GM18868 (cell line): Measurements from ENCODE around the gene ABCC6.
"Not testable (repeated sequence)": the region's sequence is repeated elsewhere in the genome, so short reads cannot be mapped to it uniquely, and the experiment has no call there.

Experiments used
- ATAC-seq: cut with Tn5 transposase; IDR thresholded peaks from one replicate; pipeline ENCODE4 v1.9.1; 2021; ENCODE audit warnings: mild to moderate bottlenecking, moderate library complexity; ENCODE audit not compliant: unreplicated experiment

The ABCC6 gene

GRCh38 chr16:16190966-16191365 is 32.3 kb downstream of the ABCC6 start:
- not testable (repeated sequence) for ATAC-seq

GRCh38 chr16:16190546-16190945 is 32.7 kb downstream of the ABCC6 start:
- ATAC-seq = no peak

GRCh38 chr16:16189842-16190241 is 33.5 kb downstream of the ABCC6 start:
- no peak for ATAC-seq

- no peak for ATAC-seq
Observed at GRCh38 chr16:16188827-16189226, 34.5 kb downstream of the ABCC6 start.

GRCh38 chr16:16186820-16187219 is 36.5 kb downstream of the ABCC6 start:
- no peak for ATAC-seq

- no peak for ATAC-seq
Observed at GRCh38 chr16:16185095-16185494, 38.2 kb downstream of the ABCC6 start.

GRCh38 chr16:16184594-16184993 is 38.7 kb downstream of the ABCC6 start:
- ATAC-seq = no peak

GRCh38 chr16:16183562-16183961 is 39.7 kb downstream of the ABCC6 start:
- ATAC-seq = no peak

GRCh38 chr16:16182918-16183317 is 40.4 kb downstream of the ABCC6 start:
- no peak for ATAC-seq

GRCh38 chr16:16181748-16182147 is 41.5 kb downstream of the ABCC6 start:
- not testable (repeated sequence) for ATAC-seq

GRCh38 chr16:16178455-16179162 is 44.7 kb downstream of the ABCC6 start:
- no peak for ATAC-seq

GRCh38 chr16:16176328-16176727 is 47.0 kb downstream of the ABCC6 start:
- ATAC-seq = no peak

- no peak for ATAC-seq
Observed at GRCh38 chr16:16175296-16175695, 48.0 kb downstream of the ABCC6 start.

GRCh38 chr16:16172991-16173390 is 50.3 kb downstream of the ABCC6 start:
- ATAC-seq = no peak

GRCh38 chr16:16171332-16171919 is 51.9 kb downstream of the ABCC6 start:
- ATAC-seq = no peak

GRCh38 chr16:16169615-16170014 is 53.7 kb downstream of the ABCC6 start:
- no peak for ATAC-seq

GRCh38 chr16:16168431-16168830 is 54.9 kb downstream of the ABCC6 start:
- ATAC-seq = no peak

- ATAC-seq = no peak
Observed at GRCh38 chr16:16167927-16168326, 55.4 kb downstream of the ABCC6 start.

- no peak for ATAC-seq
Observed at GRCh38 chr16:16166949-16167348, 56.3 kb downstream of the ABCC6 start.

GRCh38 chr16:16166085-16166484 is 57.2 kb downstream of the ABCC6 start:
- ATAC-seq = no peak

- no peak for ATAC-seq
Observed at GRCh38 chr16:16164243-16164642, 59.1 kb downstream of the ABCC6 start.

- ATAC-seq = no peak
Observed at GRCh38 chr16:16163571-16163970, 59.7 kb downstream of the ABCC6 start.

GRCh38 chr16:16163109-16163508 is 60.2 kb downstream of the ABCC6 start:
- no peak for ATAC-seq
